GM12801 (cell line): ENCODE results near the gene SF3B4.

Source experiments
- TF ChIP-seq, protein P1 (sequence below): IDR thresholded peaks from one replicate; pipeline ENCODE4 v1.5.1; 2011; ENCODE audit warnings: control low read depth; ENCODE audit not compliant: insufficient read length; ENCODE audit errors: extremely low read depth

The SF3B4 gene, protein sequence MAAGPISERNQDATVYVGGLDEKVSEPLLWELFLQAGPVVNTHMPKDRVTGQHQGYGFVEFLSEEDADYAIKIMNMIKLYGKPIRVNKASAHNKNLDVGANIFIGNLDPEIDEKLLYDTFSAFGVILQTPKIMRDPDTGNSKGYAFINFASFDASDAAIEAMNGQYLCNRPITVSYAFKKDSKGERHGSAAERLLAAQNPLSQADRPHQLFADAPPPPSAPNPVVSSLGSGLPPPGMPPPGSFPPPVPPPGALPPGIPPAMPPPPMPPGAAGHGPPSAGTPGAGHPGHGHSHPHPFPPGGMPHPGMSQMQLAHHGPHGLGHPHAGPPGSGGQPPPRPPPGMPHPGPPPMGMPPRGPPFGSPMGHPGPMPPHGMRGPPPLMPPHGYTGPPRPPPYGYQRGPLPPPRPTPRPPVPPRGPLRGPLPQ

DNA sequence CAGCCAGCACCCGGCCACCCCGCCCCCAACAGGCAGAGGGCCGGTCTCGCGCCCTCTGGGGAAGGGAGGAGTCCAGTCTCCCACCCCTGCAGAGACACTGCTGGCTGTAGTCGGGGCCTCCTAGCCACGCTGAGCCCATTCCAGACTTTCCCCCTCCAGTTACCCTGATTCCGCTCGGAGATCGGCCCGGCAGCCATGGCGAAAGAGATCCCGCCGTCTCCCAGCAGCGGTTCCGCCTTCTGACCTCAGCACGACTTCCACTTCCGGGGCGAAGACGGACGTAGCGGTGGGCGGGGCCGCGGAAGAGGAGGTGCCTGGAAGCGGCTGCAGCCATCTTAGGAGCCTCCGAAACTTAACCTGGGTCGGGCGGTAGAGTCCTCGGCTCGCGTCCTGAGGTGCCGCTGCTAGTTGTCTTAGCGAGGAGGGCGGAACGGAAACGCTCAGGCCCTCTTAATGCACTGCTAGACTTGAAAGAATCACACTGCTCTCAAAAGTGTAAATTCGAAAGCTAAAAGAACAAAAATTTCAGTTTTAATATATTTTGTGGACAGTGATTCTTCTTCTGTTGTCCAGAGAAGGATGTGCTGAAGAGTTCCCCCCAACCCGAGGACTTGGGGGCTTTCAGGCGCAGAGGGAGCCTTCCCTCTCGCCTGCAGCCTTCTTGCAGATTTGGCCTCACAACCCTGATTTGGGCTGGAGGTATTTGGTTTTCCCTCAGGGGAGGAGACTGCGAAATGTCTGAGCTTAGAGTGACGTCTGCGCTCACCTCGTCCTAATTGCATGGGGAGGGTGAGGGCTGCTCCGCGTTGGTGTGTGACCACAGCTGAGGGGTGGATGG is at the start of gene SF3B4:
SF3B4 (minus strand) TSS at position 241 of the 838 bp plus-strand sequence; CDS start at position 197, 44 bp downstream.
- TF ChIP-seq, protein P1, sequence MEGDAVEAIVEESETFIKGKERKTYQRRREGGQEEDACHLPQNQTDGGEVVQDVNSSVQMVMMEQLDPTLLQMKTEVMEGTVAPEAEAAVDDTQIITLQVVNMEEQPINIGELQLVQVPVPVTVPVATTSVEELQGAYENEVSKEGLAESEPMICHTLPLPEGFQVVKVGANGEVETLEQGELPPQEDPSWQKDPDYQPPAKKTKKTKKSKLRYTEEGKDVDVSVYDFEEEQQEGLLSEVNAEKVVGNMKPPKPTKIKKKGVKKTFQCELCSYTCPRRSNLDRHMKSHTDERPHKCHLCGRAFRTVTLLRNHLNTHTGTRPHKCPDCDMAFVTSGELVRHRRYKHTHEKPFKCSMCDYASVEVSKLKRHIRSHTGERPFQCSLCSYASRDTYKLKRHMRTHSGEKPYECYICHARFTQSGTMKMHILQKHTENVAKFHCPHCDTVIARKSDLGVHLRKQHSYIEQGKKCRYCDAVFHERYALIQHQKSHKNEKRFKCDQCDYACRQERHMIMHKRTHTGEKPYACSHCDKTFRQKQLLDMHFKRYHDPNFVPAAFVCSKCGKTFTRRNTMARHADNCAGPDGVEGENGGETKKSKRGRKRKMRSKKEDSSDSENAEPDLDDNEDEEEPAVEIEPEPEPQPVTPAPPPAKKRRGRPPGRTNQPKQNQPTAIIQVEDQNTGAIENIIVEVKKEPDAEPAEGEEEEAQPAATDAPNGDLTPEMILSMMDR, result no peak

DNA sequence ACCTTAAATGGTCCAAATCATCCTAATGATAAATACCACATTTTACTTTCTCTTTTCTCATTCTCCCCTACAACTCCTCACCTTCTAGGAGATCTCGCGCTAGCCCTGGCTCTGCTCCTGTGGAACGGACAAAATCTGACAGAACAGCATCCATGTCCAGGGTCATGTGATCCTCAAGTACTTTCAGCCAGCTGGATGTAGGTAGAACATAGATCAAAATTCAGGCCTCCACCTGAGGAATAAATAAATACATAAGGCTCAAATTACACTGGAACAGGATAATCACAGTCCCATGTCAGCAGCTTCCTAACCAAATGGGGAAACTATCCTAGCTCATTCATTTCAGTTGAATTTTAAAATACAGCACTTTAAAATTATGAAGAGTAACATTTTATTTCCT is 49.7 kb upstream of the SF3B4 start:
- TF ChIP-seq, protein P1, result no peak

DNA sequence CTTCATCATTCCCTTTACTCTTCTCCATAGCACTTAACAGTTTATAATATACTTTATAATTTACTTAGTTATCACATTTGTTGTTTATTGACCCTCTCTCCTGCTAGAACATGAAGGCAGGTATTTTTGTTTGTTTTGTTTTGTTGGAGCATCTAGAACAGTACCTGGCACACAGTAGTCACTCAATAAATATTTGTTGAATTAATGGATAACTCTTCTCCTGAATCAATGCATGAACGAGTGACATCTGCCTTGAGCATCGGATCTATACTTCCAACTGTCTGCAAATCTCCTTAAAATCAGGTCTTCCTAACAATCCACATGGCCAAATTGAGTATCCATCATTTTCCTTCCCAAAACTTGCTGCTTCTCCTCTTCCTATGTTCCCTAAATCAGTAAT is 44.9 kb upstream of the SF3B4 start:
- TF ChIP-seq, protein P1, result no peak

DNA sequence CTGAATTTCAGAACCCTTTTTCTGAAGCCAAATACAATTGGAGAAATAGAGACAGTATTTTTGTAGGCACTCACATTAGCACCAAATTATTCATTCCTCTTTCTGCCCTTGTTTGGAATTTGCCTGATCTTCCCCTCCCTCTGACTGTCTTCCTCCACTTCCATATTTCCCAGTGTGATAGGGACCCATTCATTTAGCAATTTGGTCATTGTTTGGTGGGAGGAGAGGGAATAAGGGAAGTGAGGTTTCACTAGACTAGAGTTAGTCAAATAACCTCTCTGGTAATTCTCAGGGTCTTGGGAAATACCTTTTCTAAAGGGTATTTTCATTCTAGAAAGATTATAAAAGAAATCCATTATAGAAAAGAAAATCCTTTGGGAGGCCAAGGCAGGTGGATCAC is 40.0 kb upstream of the SF3B4 start:
- TF ChIP-seq, protein P1, result no peak

DNA sequence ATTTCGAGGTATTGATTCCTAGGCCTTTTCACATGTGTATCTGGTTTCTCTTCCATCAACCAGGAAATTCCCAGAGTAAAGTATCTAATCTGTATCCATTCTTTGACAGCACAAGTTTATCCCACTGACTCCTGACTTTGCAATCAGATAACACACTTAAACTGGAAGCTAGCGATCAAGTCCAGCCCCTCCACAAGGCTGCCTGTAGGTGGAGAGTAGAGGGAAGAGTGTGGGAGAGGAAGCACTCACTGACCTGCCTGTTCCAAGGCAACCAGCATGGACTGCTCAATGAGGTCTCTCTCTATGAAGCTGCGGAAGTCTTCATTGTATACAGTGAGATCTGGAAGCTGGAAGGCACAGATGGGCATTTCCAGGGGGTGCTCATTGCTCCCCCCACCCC is 39.4 kb upstream of the SF3B4 start:
- TF ChIP-seq, protein P1, result no peak

DNA sequence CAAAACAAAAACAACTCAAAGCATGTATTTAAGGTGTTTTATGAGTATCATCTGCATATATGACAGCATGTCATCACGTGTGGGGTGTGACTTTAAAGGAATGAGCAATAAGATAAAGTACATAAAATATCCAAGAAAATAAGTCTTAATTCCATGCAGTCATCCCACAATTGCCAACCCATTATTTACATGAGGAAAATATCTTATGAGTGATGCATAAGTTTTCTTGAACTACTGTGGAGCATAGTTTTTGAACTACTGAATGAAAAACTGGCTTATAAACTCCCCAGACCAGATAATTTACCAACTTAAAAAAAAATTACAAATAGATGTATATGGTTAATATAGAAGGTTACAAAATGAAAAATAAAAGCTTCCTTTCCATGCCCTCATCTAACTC is 38.8 kb upstream of the SF3B4 start:
- TF ChIP-seq, protein P1, result no peak

DNA sequence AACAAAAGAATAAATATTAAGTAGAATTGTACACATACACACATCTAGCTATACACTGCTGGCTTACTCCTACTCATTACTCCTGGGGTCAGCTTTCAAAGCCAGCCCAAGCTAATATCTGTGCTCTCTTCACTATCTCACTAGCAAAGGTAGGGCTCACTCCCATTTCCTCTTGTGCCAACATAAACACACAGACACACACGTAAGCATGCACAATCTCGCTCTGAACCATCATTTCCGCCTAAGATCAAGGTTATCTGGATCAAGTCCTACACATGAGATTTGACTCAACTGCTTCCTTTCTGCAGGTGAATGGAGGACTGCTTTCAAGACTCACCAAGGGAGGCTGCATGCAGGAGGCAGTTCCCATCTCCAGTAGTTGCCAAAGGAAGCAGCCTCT is 37.8 kb upstream of the SF3B4 start:
- TF ChIP-seq, protein P1, result no peak
